Measurements from ENCODE around the gene SH2D4B.

Gene SH2D4B

GRCh38 chr10:80537736-80538480, at the start of gene SH2D4B:
Gene SH2D4B, plus strand, starts transcription at chr10:80537902. Its CDS starts 430 bp downstream, at chr10:80538332.
- H3K4me3 ChIP-seq (ENCODE audit: low read depth, low read length) = no peak within 1 kb of the TSS
- TF ChIP-seq CTCF (conservative IDR thresholded peaks at IDR 0.05; ENCODE audit: low read depth, low read length) = no peak
- DNase-seq (ENCODE audit: low read depth) = no peak

GRCh38 chr10:80488539-80489066, 49.1 kb upstream of the SH2D4B start:
- no peak for TF ChIP-seq CTCF (conservative IDR thresholded peaks at IDR 0.05; ENCODE audit: low read depth, low read length)
- H3K4me3 ChIP-seq (ENCODE audit: low read depth, low read length) = no peak overlapping the region
- no peak for DNase-seq (ENCODE audit: low read depth)

- no peak for DNase-seq (ENCODE audit: low read depth)
- no peak for TF ChIP-seq CTCF (conservative IDR thresholded peaks at IDR 0.05; ENCODE audit: low read depth, low read length)
- no peak overlapping the region for H3K4me3 ChIP-seq (ENCODE audit: low read depth, low read length)
These were observed 48.2 kb upstream of the SH2D4B start for GRCh38 chr10:80489371-80490112.

- no peak for DNase-seq (ENCODE audit: low read depth)
- no peak overlapping the region for H3K4me3 ChIP-seq (ENCODE audit: low read depth, low read length)
- TF ChIP-seq CTCF (conservative IDR thresholded peaks at IDR 0.05; ENCODE audit: low read depth, low read length) = no peak
These were observed 46.2 kb upstream of the SH2D4B start for GRCh38 chr10:80491251-80492102.

- DNase-seq (ENCODE audit: low read depth) = no peak
- H3K4me3 ChIP-seq (ENCODE audit: low read depth, low read length) = no peak overlapping the region
These were observed 44.7 kb upstream of the SH2D4B start for GRCh38 chr10:80492848-80493521.

More at GRCh38 chr10:80492848-80493521, 44.7 kb upstream of the SH2D4B start:
- no peak for TF ChIP-seq CTCF (conservative IDR thresholded peaks at IDR 0.05; ENCODE audit: low read depth, low read length)

Measured in choroid plexus epithelial cell (primary cell).